Sigmoid colon (tissue), 7 donors: ENCODE measurements around the gene TRPM3. TPM values are rescaled to one million over a fixed set of nuclear protein-coding genes. Genes with fewer than 3 reads are reported as not detected.

Source experiments
- DNase-seq: peaks from one replicate; pipeline ENCODE4 v3.0.0-alpha.2; 2019
- H3K27ac ChIP-seq, 4 donors: fragments of 200-600 bp; sonication (generic); one replicate each; pipeline ENCODE4 v1.5.1; 2016 to 2019; ENCODE audit warnings: mild to moderate bottlenecking in 1 of 4
- H3K27me3 ChIP-seq, 3 donors: fragments of 200-600 bp; sonication (generic); one replicate each; pipeline ENCODE4 v1.5.1; 2019; ENCODE audit warnings: mild to moderate bottlenecking in 1 of 3
- H3K36me3 ChIP-seq, 4 donors: fragments of 200-600 bp; sonication (generic); one replicate each; pipeline ENCODE4 v1.5.1; 2016 to 2019
- H3K4me1 ChIP-seq, 4 donors: fragments of 200-600 bp; sonication (generic); one replicate each; pipeline ENCODE4 v1.5.1; 2017 to 2019
- H3K4me3 ChIP-seq, 4 donors: fragments of 200-600 bp; sonication (generic); one replicate each; pipeline ENCODE4 v1.5.1; 2017 to 2019; ENCODE audit warnings: mild to moderate bottlenecking in 2 of 4, moderate library complexity in 1 of 4
- H3K9me3 ChIP-seq, 4 donors: fragments of 200-600 bp in 3 of 4; sonication (generic) in 3 of 4; one replicate each; pipeline versions ENCODE4 v1.5.1 to v1.6.1; 2013 to 2019
- CTCF ChIP-seq, 4 experiments: fragments of 450-650 bp in 3 of 4; fragments of 200-600 bp in 1 of 4; IDR thresholded peaks; one replicate each; pipeline ENCODE4 v1.5.1; 2016 to 2019; ENCODE audit warnings: antibody characterized with exemption in 4 of 4, mild to moderate bottlenecking in 3 of 4, moderate library complexity in 2 of 4
- EP300 ChIP-seq, 4 donors: sonication (generic); formaldehyde crosslinking; IDR thresholded peaks; one replicate each; pipeline ENCODE4 v1.6.1; 2017; ENCODE audit warnings: antibody characterized with exemption in 4 of 4
- POLR2A ChIP-seq, 2 donors: fragments of 450-650 bp; IDR thresholded peaks; one replicate each; pipeline ENCODE4 v1.6.1; 2016; ENCODE audit warnings: antibody characterized with exemption in 2 of 2, mild to moderate bottlenecking in 2 of 2, moderate library complexity in 2 of 2
- POLR2AphosphoS5 ChIP-seq, 4 donors: sonication (generic); formaldehyde crosslinking; IDR thresholded peaks; one replicate each; pipeline ENCODE4 v1.6.1; 2017; ENCODE audit warnings: antibody characterized with exemption in 4 of 4
- WGBS, 2 donors: extraction: QIAGEN DNeasy Blood & Tissue Kit; methylation state at CpG; one replicate each; pipeline ENCODE4 v1.1.7; 2013; 5-methylcytosine and 5-hydroxymethylcytosine counted together
- intact Hi-C: fragments of 100-400 bp; cut with DNase I; formaldehyde crosslinking; loops from one replicate; pipeline ENCODE4 v1.15.1; 2023
- polyA plus RNA-seq, 3 donors: library from polyadenylated mRNA; stranded (reverse); fragments of 200-250 nt; gene quantifications; one replicate each; pipeline ENCODE4 v1.2.3, GENCODE V29; 2013
- total RNA-seq, 4 donors: library from RNA; depleted of rRNA; stranded (reverse); fragments of >200 nt; gene quantifications; one replicate each; pipeline ENCODE4 v1.1.0, GENCODE V29; 2016
- donor health status: healthy with polysubstance abuse.
- donor health status: Bipolar disorder and iron deficiency.
- donor health status: healthy.

The TRPM3 gene
- total and polyA plus RNA-seq, 7 donors = 0.07 to 1.8 (median 0.41) TPM; not detected in 2

- Histone ChIP-seq H3K4me1 (peaks cover 0 to 26% (median 23%) of the 10 kb centered on the region in 4 donors), H3K4me3 (no peak overlapping the region), H3K27ac (no peak overlapping the region), H3K9me3 (no peaks in the 10 kb centered on the region), H3K36me3 (no peaks in the 10 kb centered on the region), H3K27me3 (no peaks in the 10 kb centered on the region)
- no peak for DNase-seq
- 82 to 83% methylated on average over 1 of the region's 1 CpG for WGBS, 2 donors
- intact Hi-C loops = no loop called here
- TF ChIP-seq CTCF (IDR thresholded peaks at IDR 0.05) = no peak
- TF ChIP-seq POLR2A (IDR thresholded peaks at IDR 0.05) = no peak
- TF ChIP-seq POLR2AphosphoS5 (IDR thresholded peaks at IDR 0.05) = no peak
Measured at GRCh38 chr9:70578720-70579119, 542.7 kb downstream of the TRPM3 start.

- WGBS, 2 donors = 91 to 94% methylated on average over 5 of the region's 5 CpGs
- H3K27ac ChIP-seq = peak overlapping the region in 2 of 4 donors; percentile 47 to 63
- H3K4me3 ChIP-seq = no peak overlapping the region
- H3K9me3 ChIP-seq = no peaks in the 10 kb centered on the region
- peaks cover 0 to 29% (median 24%) of the 10 kb centered on the region in 4 donors for H3K4me1 ChIP-seq
- no peaks in the 10 kb centered on the region for H3K27me3 ChIP-seq
- no peaks in the 10 kb centered on the region for H3K36me3 ChIP-seq
- DNase-seq = no peak
- TF ChIP-seq CTCF (IDR thresholded peaks at IDR 0.05) = no peak
- intact Hi-C loops = no loop called here
Measured at GRCh38 chr9:70577671-70578070, 543.8 kb downstream of the TRPM3 start.

GRCh38 chr9:70576116-70576515 lies 545.3 kb downstream of the TRPM3 start:
- WGBS, 2 donors = 97% methylated on average over 2 of the region's 2 CpGs
- H3K36me3 ChIP-seq = no peaks in the 10 kb centered on the region
- no peak for DNase-seq
- H3K27me3 ChIP-seq = no peaks in the 10 kb centered on the region
- H3K4me3 ChIP-seq = no peak overlapping the region
- H3K4me1 ChIP-seq = peaks cover 0 to 29% (median 24%) of the 10 kb centered on the region in 4 donors
- TF ChIP-seq POLR2A (IDR thresholded peaks at IDR 0.05) = no peak
- TF ChIP-seq EP300 (IDR thresholded peaks at IDR 0.05) = no peak
- TF ChIP-seq POLR2AphosphoS5 (IDR thresholded peaks at IDR 0.05) = no peak
- intact Hi-C loops = no loop called here
- peak overlapping the region in 1 of 4 donors; percentile 78 for H3K27ac ChIP-seq
- no peaks in the 10 kb centered on the region for H3K9me3 ChIP-seq

- H3K27me3 ChIP-seq = no peaks in the 10 kb centered on the region
- H3K27ac ChIP-seq = peak overlapping the region; percentile 61 to 78 (median 74)
- 65 to 73% methylated on average over 2 of the region's 2 CpGs for WGBS, 2 donors
- no peak overlapping the region for H3K4me3 ChIP-seq
- no peaks in the 10 kb centered on the region for H3K9me3 ChIP-seq
- intact Hi-C loops = no loop called here
- no peak for TF ChIP-seq EP300 (IDR thresholded peaks at IDR 0.05)
- peak in 1 of 4 experiments; percentile 7 for TF ChIP-seq CTCF (IDR thresholded peaks at IDR 0.05)
- peak in 3 of 4 donors; percentile 22 to 48 (median 24) for TF ChIP-seq POLR2AphosphoS5 (IDR thresholded peaks at IDR 0.05)
- H3K36me3 ChIP-seq = no peaks in the 10 kb centered on the region
- peaks cover 0 to 32% (median 27%) of the 10 kb centered on the region in 4 donors for H3K4me1 ChIP-seq
- DNase-seq = peak; percentile 70
Measured at GRCh38 chr9:70574151-70574837, 547.1 kb downstream of the TRPM3 start.

GRCh38 chr9:70573308-70573707 lies 548.1 kb downstream of the TRPM3 start:
- intact Hi-C loops = no loop called here
- H3K9me3 ChIP-seq = no peaks in the 10 kb centered on the region
- peak overlapping the region; percentile 61 to 78 (median 74) for H3K27ac ChIP-seq
- no peak for DNase-seq
- H3K27me3 ChIP-seq = no peaks in the 10 kb centered on the region
- no peaks in the 10 kb centered on the region for H3K36me3 ChIP-seq
- H3K4me1 ChIP-seq = peaks cover 0 to 41% (median 35%) of the 10 kb centered on the region in 4 donors
- H3K4me3 ChIP-seq = no peak overlapping the region
- no peak for TF ChIP-seq EP300 (IDR thresholded peaks at IDR 0.05)

- H3K4me3 ChIP-seq = no peak overlapping the region
- 57 to 90% methylated on average over 5 of the region's 5 CpGs for WGBS, 2 donors
Measured at GRCh38 chr9:70571258-70571657, 550.2 kb downstream of the TRPM3 start.

More at GRCh38 chr9:70571258-70571657, 550.2 kb downstream of the TRPM3 start:
- H3K36me3 ChIP-seq = no peaks in the 10 kb centered on the region
- H3K27ac ChIP-seq = no peak overlapping the region
- peaks cover 0 to 30% (median 25%) of the 10 kb centered on the region in 4 donors for H3K4me1 ChIP-seq
- TF ChIP-seq POLR2AphosphoS5 (IDR thresholded peaks at IDR 0.05) (no peak), POLR2A (IDR thresholded peaks at IDR 0.05) (no peak), CTCF (IDR thresholded peaks at IDR 0.05) (no peak), EP300 (IDR thresholded peaks at IDR 0.05) (no peak)
- no peak for DNase-seq
- H3K9me3 ChIP-seq = no peaks in the 10 kb centered on the region
- intact Hi-C loops = no loop called here
- no peaks in the 10 kb centered on the region for H3K27me3 ChIP-seq
